HCT116 (cell line): Measurements from ENCODE around the gene WDPCP. TPM values are rescaled to one million over a fixed set of nuclear protein-coding genes. Genes with fewer than 3 reads are reported as not detected.

Experiments
- ATAC-seq: fragments of 200-7000 bp; cut with Tn5 transposase; 2 replicates; pipeline ENCODE4 v1.9.1; 2020; ENCODE audit warnings: mild to moderate bottlenecking, moderate library complexity
- BruUV-seq: library from RNA; stranded (reverse); fragments of 400-500 nt; replicated peaks from 2 replicates; lab custom pipeline; 2021; lab: Mats Ljungman, UMichigan
- CTCF ChIA-PET: fragments of 300-600 bp; sonication (Branson Sonifier 250); formaldehyde crosslinking; loops from one replicate; lab custom pipeline; 2021; ENCODE audit warnings: antibody characterized with exemption; lab: Charles Lee
- POLR2A ChIA-PET: fragments of 300-600, 350-600 bp; sonication (Branson Sonifier 250); formaldehyde crosslinking; loops from one replicate; lab custom pipeline; 2021; ENCODE audit warnings: antibody characterized with exemption; lab: Charles Lee
- RAD21 ChIA-PET, 2 experiments: fragments of 300-600 bp; sonication (Branson Sonifier 250); formaldehyde crosslinking; loops; one replicate each; lab custom pipeline; 2023; ENCODE audit warnings: low total read pairs in 2 of 2; ENCODE audit not compliant: uncharacterized antibody in 2 of 2, unreplicated experiment in 2 of 2, low non-redundant PET in 1 of 2; lab: Charles Lee
- DNase-seq: peaks from one replicate; pipeline ENCODE4 v3.0.0-alpha.2; 2010; ENCODE audit warnings: low read depth, low spot score
- H2AFZ ChIP-seq: fragments of 200-600 bp; shearing (Covaris generic), sonication (generic); 2 replicates; pipeline ENCODE4 v1.6.1; 2017; ENCODE audit warnings: low read depth, mixed run types, mixed read lengths, antibody characterized with exemption, low read length; ENCODE audit not compliant: poor library complexity, severe bottlenecking
- H3K27ac ChIP-seq: 2 replicates; pipeline ENCODE4 v1.5.1; 2012; ENCODE audit warnings: low read depth, low read length
- H3K27me3 ChIP-seq: fragments of 200-600 bp; sonication (generic); 2 replicates; pipeline ENCODE4 v1.6.1; 2016; ENCODE audit warnings: mixed run types, low read length, mixed read lengths; ENCODE audit not compliant: insufficient read depth
- H3K36me3 ChIP-seq, 2 experiments: fragments of 200-500 bp in 1 of 2; fragments of 200-600 bp in 1 of 2; sonication (Bioruptor generic) in 1 of 2; sonication (generic) in 1 of 2; 2 replicates each; pipeline versions ENCODE4 v1.5.1 to v1.6.1; 2014 to 2016; ENCODE audit warnings: low read length in 2 of 2, inconsistent platforms in 1 of 2, mixed read lengths in 1 of 2, mixed run types in 1 of 2; ENCODE audit not compliant: insufficient read depth in 2 of 2, control insufficient read depth in 1 of 2
- H3K4me1 ChIP-seq, 2 experiments: fragments of 200-600 bp in 1 of 2; sonication (generic) in 1 of 2; 2 replicates each; pipeline versions ENCODE4 v1.5.1 to v1.6.1; 2012 to 2017; ENCODE audit warnings: low read length in 2 of 2, inconsistent platforms in 1 of 2, mild to moderate bottlenecking in 1 of 2, mixed read lengths in 1 of 2, mixed run types in 1 of 2, moderate library complexity in 1 of 2; ENCODE audit not compliant: insufficient read depth in 2 of 2, control insufficient read depth in 1 of 2
- H3K4me2 ChIP-seq: fragments of 200-600 bp; sonication (generic); 2 replicates; pipeline ENCODE4 v1.6.1; 2017; ENCODE audit warnings: mixed run types, low read length, mixed read lengths
- H3K4me3 ChIP-seq, 2 experiments: fragments of 200-600 bp in 1 of 2; sonication (generic) in 1 of 2; replicated peaks in 1 of 2; 2 replicates each; pipeline ENCODE4 v1.5.1; 2011 to 2016; ENCODE audit warnings: low read length in 2 of 2, control low read depth in 1 of 2, low read depth in 1 of 2, mild to moderate bottlenecking in 1 of 2, mixed read lengths in 1 of 2, mixed run types in 1 of 2
- H3K79me2 ChIP-seq: fragments of 200-600 bp; sonication (generic); 2 replicates; pipeline ENCODE4 v1.6.1; 2017; ENCODE audit warnings: mild to moderate bottlenecking, mixed run types, low read length, moderate library complexity, mixed read lengths; ENCODE audit not compliant: insufficient read depth
- H3K9ac ChIP-seq: fragments of 200-600 bp; sonication (generic); 2 replicates; pipeline ENCODE4 v1.6.1; 2016; ENCODE audit warnings: low read length, mixed read lengths
- H3K9me2 ChIP-seq: fragments of 200-600 bp; sonication (generic), shearing (Covaris generic); 2 replicates; pipeline ENCODE4 v1.6.1; 2017; ENCODE audit warnings: mixed run types, mild to moderate bottlenecking, moderate library complexity; ENCODE audit not compliant: insufficient read depth
- H3K9me3 ChIP-seq, 2 experiments: fragments of 200-500 bp in 1 of 2; fragments of 200-600 bp in 1 of 2; sonication (Bioruptor generic) in 1 of 2; sonication (generic) in 1 of 2; 2 replicates each; pipeline ENCODE4 v1.6.1; 2014 to 2017; ENCODE audit warnings: low read length in 2 of 2, mixed read lengths in 2 of 2, inconsistent platforms in 1 of 2, low read depth in 1 of 2, mild to moderate bottlenecking in 1 of 2, mixed run types in 1 of 2, moderate library complexity in 1 of 2; ENCODE audit not compliant: control insufficient read depth in 1 of 2, insufficient read depth in 1 of 2
- H4K20me1 ChIP-seq: fragments of 200-600 bp; sonication (generic), shearing (Covaris generic); 2 replicates; pipeline ENCODE4 v1.6.1; 2017; ENCODE audit warnings: mixed run types, mild to moderate bottlenecking, moderate library complexity; ENCODE audit not compliant: insufficient read depth
- CEBPB ChIP-seq: IDR thresholded peaks from 2 replicates; pipeline ENCODE4 v1.6.1; 2012; ENCODE audit warnings: low read depth
- EGR1 ChIP-seq: IDR thresholded peaks from 2 replicates; pipeline ENCODE4 v1.6.1; 2012; ENCODE audit warnings: low read depth
- ELF1 ChIP-seq: IDR thresholded peaks from 2 replicates; pipeline ENCODE4 v1.6.1; 2012; ENCODE audit warnings: low read depth, borderline replicate concordance
- EZH2 ChIP-seq: fragments of 200-600 bp; sonication (generic); IDR thresholded peaks from 2 replicates; pipeline ENCODE4 v1.6.1; 2017; ENCODE audit warnings: antibody characterized with exemption, mixed run types
- EZH2phosphoT487 ChIP-seq: fragments of 200-600 bp; IDR thresholded peaks from 2 replicates; pipeline ENCODE4 v1.6.1; 2018; ENCODE audit warnings: antibody characterized with exemption, borderline replicate concordance
- FOSL1 ChIP-seq: IDR thresholded peaks from 2 replicates; pipeline ENCODE4 v1.6.1; 2012; ENCODE audit warnings: low read depth
- JUND ChIP-seq: IDR thresholded peaks from 2 replicates; pipeline ENCODE4 v1.6.1; 2012
- POLR2A ChIP-seq: IDR thresholded peaks from 2 replicates; pipeline ENCODE4 v1.7.0; 2011; ENCODE audit warnings: borderline replicate concordance; ENCODE audit not compliant: insufficient read depth, insufficient read length; ENCODE audit errors: extremely low read depth
- POLR2AphosphoS5 ChIP-seq: IDR thresholded peaks from 2 replicates; pipeline ENCODE4 v1.6.1; 2011; ENCODE audit warnings: mild to moderate bottlenecking, low read depth, low read length, moderate library complexity
- SIN3A ChIP-seq: IDR thresholded peaks from 2 replicates; pipeline ENCODE4 v1.6.1; 2012; ENCODE audit warnings: low read depth
- SP1 ChIP-seq: IDR thresholded peaks from 2 replicates; pipeline ENCODE4 v1.6.1; 2012; ENCODE audit warnings: low read depth
- YY1 ChIP-seq: IDR thresholded peaks from 2 replicates; pipeline ENCODE4 v1.6.1; 2011; ENCODE audit warnings: low read length, low read depth, moderate library complexity, mild to moderate bottlenecking; ENCODE audit not compliant: insufficient replicate concordance; ENCODE audit errors: extremely low read depth
- ZFX ChIP-seq: fragments of 450-650 bp; IDR thresholded peaks from 2 replicates; pipeline ENCODE4 v1.6.1; 2017
- intact Hi-C: fragments of 100-400 bp; cut with micrococcal nuclease; formaldehyde crosslinking; loops from 2 replicates; pipeline ENCODE4 v1.10.0; 2022
- total RNA-seq: library from RNA; stranded (reverse); gene quantifications from one replicate; pipeline ENCODE4 v1.2.1, GENCODE V29; 2021; ENCODE audit not compliant: unreplicated experiment
- TF ChIP-seq, protein P1 (sequence below): IDR thresholded peaks from 2 replicates; pipeline ENCODE4 v1.6.1; 2012
- TF ChIP-seq, protein P2 (sequence below), 3 experiments: fragments of 200-600 bp in 1 of 3; sonication (generic) in 1 of 3; IDR thresholded peaks in 2 of 3; conservative IDR thresholded peaks in 1 of 3; 2 replicates each; pipeline ENCODE4 v1.5.1; 2012 to 2017; ENCODE audit warnings: low read depth in 2 of 3, low read length in 2 of 3, antibody characterized with exemption in 1 of 3, borderline replicate concordance in 1 of 3, control low read depth in 1 of 3, mild to moderate bottlenecking in 1 of 3, mixed read lengths in 1 of 3, mixed run types in 1 of 3, moderate library complexity in 1 of 3; ENCODE audit not compliant: insufficient read depth in 1 of 3
- TF ChIP-seq, protein P3 (sequence below): IDR thresholded peaks from 2 replicates; pipeline ENCODE4 v1.6.1; 2011; ENCODE audit warnings: mild to moderate bottlenecking, low read length, moderate library complexity; ENCODE audit not compliant: insufficient replicate concordance; ENCODE audit errors: extremely low read depth
- TF ChIP-seq, protein P4 (sequence below): IDR thresholded peaks from 2 replicates; pipeline ENCODE4 v1.6.1; 2012; ENCODE audit warnings: low read depth

WDPCP gene
- total RNA-seq, 1 experiment from 2014 or later, result 4.1 TPM

DNA sequence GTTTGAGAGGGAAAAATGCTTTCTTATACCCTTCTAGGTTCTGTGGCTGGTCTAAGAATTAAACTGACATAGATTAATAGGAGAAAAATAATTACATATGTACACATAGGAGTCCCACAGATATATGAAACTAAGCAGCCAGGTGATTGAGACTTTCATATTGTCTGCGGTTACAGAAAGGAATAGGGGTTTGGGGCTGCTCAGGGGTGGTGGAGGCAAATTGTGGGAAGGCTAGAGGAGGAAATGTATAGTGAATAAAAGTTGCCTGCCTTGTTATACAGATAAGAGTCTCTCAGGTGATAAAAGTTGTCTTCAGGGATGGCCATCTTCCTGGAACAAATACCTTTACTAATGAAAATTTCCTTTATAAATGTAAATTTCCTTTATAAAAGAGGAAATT lies 29.1 kb upstream of the WDPCP start:
- ATAC-seq, result no peak
- POLR2A ChIA-PET, result no interaction called here

More for the DNA sequence above, 29.1 kb upstream of the WDPCP start:
- Histone ChIP-seq H3K4me1 (peaks cover 19 to 31% of the 10 kb centered on the region in 2 experiments), H3K9me3 (no peaks in the 10 kb centered on the region), H3K36me3 (no peaks in the 10 kb centered on the region), H2AFZ (no peak overlapping the region), H3K27ac (no peak overlapping the region), H3K9ac (no peak overlapping the region), H3K4me2 (no peak overlapping the region), H3K79me2 (no peaks in the 10 kb centered on the region), H3K27me3 (no peaks in the 10 kb centered on the region), H3K4me3 (no peak overlapping the region), H3K9me2 (no peaks in the 10 kb centered on the region), H4K20me1 (no peaks in the 10 kb centered on the region)
- ChIA-PET CTCF (no interaction called here), RAD21 (no interaction called here)
- BruUV-seq, result no TSS peak
- DNase-seq, result no peak
- no peak for TF ChIP-seq POLR2A
- TF ChIP-seq, protein P1, sequence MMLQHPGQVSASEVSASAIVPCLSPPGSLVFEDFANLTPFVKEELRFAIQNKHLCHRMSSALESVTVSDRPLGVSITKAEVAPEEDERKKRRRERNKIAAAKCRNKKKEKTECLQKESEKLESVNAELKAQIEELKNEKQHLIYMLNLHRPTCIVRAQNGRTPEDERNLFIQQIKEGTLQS, result no peak
- TF ChIP-seq JUND, result no peak
- no peak for TF ChIP-seq EZH2phosphoT487
- no peak for TF ChIP-seq SP1
- no peak for TF ChIP-seq CEBPB
- TF ChIP-seq POLR2AphosphoS5, result no peak
- no peak for TF ChIP-seq EZH2
- TF ChIP-seq, protein P2, sequence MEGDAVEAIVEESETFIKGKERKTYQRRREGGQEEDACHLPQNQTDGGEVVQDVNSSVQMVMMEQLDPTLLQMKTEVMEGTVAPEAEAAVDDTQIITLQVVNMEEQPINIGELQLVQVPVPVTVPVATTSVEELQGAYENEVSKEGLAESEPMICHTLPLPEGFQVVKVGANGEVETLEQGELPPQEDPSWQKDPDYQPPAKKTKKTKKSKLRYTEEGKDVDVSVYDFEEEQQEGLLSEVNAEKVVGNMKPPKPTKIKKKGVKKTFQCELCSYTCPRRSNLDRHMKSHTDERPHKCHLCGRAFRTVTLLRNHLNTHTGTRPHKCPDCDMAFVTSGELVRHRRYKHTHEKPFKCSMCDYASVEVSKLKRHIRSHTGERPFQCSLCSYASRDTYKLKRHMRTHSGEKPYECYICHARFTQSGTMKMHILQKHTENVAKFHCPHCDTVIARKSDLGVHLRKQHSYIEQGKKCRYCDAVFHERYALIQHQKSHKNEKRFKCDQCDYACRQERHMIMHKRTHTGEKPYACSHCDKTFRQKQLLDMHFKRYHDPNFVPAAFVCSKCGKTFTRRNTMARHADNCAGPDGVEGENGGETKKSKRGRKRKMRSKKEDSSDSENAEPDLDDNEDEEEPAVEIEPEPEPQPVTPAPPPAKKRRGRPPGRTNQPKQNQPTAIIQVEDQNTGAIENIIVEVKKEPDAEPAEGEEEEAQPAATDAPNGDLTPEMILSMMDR (IDR thresholded peaks at IDR 0.05 in 2 of 3, conservative IDR thresholded peaks at IDR 0.05 in 1 of 3; ENCODE audit: borderline replicate concordance in 1 of 3, insufficient read depth in 1 of 3, low read depth in 2 of 3, low read length in 2 of 3), result no peak
- no peak for TF ChIP-seq ELF1
- no peak for TF ChIP-seq EGR1
- TF ChIP-seq SIN3A, result no peak
- no peak for TF ChIP-seq FOSL1
- TF ChIP-seq, protein P3, sequence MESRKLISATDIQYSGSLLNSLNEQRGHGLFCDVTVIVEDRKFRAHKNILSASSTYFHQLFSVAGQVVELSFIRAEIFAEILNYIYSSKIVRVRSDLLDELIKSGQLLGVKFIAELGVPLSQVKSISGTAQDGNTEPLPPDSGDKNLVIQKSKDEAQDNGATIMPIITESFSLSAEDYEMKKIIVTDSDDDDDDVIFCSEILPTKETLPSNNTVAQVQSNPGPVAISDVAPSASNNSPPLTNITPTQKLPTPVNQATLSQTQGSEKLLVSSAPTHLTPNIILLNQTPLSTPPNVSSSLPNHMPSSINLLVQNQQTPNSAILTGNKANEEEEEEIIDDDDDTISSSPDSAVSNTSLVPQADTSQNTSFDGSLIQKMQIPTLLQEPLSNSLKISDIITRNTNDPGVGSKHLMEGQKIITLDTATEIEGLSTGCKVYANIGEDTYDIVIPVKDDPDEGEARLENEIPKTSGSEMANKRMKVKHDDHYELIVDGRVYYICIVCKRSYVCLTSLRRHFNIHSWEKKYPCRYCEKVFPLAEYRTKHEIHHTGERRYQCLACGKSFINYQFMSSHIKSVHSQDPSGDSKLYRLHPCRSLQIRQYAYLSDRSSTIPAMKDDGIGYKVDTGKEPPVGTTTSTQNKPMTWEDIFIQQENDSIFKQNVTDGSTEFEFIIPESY, result no peak
- no peak for TF ChIP-seq ZFX
- no peak for TF ChIP-seq YY1
- TF ChIP-seq, protein P4, sequence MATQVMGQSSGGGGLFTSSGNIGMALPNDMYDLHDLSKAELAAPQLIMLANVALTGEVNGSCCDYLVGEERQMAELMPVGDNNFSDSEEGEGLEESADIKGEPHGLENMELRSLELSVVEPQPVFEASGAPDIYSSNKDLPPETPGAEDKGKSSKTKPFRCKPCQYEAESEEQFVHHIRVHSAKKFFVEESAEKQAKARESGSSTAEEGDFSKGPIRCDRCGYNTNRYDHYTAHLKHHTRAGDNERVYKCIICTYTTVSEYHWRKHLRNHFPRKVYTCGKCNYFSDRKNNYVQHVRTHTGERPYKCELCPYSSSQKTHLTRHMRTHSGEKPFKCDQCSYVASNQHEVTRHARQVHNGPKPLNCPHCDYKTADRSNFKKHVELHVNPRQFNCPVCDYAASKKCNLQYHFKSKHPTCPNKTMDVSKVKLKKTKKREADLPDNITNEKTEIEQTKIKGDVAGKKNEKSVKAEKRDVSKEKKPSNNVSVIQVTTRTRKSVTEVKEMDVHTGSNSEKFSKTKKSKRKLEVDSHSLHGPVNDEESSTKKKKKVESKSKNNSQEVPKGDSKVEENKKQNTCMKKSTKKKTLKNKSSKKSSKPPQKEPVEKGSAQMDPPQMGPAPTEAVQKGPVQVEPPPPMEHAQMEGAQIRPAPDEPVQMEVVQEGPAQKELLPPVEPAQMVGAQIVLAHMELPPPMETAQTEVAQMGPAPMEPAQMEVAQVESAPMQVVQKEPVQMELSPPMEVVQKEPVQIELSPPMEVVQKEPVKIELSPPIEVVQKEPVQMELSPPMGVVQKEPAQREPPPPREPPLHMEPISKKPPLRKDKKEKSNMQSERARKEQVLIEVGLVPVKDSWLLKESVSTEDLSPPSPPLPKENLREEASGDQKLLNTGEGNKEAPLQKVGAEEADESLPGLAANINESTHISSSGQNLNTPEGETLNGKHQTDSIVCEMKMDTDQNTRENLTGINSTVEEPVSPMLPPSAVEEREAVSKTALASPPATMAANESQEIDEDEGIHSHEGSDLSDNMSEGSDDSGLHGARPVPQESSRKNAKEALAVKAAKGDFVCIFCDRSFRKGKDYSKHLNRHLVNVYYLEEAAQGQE, result no peak
- intact Hi-C loops, result no loop called here
